ENCODE data around the gene ASIC4.

ASIC4 gene

DNA sequence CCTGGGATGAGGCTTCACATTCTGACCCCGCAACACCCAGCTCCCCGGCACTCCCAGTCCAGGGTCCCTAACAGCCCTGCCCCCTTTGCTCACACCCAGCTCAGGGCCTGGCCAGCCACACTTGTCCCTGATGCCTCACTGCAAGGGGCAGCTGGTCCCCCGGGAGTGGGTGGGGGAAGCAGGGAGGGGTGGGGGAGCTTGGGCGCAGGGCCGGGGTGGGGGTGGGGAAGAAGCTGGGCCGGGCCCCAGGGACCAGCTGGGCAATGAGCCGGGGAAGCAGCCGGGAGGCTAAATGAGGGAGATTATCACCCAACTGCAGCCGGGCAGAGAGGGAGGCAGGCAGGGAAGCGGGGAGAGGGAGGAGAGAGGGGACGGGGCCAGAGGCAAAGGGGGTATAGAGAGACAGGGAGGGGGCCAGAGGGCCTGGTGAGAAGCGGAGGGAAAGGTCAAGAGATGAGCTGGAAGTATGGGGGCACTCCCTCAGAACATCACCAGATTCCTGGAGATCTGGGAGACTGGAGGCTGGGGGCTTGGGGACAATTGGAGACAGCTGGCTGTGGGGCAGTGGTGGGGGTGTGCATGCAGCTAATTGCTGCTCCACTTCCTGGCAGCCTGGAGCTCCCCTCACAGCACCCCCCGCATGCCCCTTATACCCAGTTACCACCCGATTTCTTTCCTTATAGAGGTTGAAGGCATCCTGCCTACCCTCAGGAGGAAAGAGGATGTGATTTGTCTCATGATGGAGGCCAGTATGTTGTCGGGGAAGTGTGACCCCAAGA is 2.5 kb upstream of the ASIC4 start:
- H3K4me3 ChIP-seq (ENCODE audit: low read depth, low read length), result no peak overlapping the region
- TF ChIP-seq CTCF (IDR thresholded peaks at IDR 0.05; ENCODE audit: borderline replicate concordance, insufficient read depth, low read depth, low read length), result no peak

DNA sequence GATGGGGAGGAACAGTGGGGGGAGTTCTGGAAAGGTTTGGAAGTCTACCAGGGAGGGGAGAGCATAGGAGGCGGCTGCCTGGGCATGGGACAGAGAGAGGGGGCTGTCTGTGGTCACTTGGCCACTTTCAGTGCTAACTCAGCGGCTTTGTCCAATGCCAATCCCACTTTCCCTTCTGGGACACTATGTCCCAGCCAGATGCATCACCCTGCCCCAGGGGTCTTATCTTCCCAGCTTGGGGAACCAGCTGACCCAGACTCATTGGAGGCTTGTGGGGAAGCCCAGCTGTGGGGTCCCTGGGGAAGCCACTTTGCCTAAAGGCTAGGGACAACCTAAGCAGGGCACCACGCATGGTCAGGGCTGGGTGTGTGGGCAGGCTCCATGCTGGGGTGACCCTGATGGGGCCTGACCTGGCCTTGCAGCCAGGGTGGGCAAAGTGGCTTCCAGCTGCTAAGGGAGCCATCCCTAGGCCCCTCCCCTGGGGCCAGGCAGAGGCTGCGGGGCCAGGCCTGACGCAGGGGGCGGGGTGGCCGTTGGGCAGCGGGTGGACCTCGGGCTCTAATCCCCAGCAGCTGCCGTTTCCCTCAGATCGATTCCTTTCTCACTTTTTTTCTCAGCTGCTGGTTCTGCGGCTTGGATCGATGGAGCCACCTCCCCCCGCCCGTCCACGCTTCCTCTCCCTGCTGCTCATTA is 1.6 kb upstream of the ASIC4 start:
- H3K4me3 ChIP-seq (ENCODE audit: low read depth, low read length), result no peak overlapping the region
- no peak for TF ChIP-seq CTCF (IDR thresholded peaks at IDR 0.05; ENCODE audit: borderline replicate concordance, insufficient read depth, low read depth, low read length)

DNA sequence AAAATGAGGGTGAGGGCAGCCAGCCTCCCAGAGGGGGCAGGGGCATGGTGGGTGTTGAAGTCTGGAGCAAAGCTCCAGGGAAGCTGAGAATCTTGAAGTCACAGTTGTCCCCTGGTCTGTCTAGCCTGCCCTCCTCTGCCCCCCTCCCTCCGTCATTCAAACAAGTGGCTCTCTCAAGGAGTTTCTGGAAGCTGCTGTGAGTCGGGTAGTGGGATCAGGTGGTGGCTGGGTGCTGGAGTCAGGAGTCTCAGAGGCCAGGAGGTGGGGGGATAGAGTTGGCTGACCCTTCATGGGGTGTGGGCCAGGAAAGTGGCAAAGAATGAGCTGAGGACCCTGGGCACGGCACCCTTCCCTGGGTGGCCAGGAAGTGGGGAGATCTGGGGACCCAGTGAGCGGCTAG is 495 bp upstream of the ASIC4 start:
- TF ChIP-seq CTCF (IDR thresholded peaks at IDR 0.05; ENCODE audit: borderline replicate concordance, insufficient read depth, low read depth, low read length), result no peak
- no peak overlapping the region for H3K4me3 ChIP-seq (ENCODE audit: low read depth, low read length)

- TF ChIP-seq CTCF (IDR thresholded peaks at IDR 0.05; ENCODE audit: borderline replicate concordance, insufficient read depth, low read depth, low read length), result no peak
- no peak overlapping the region for H3K4me3 ChIP-seq (ENCODE audit: low read depth, low read length)
These were observed 554 bp downstream of the ASIC4 start for GRCh38 chr2:219514836-219515235.

DNA sequence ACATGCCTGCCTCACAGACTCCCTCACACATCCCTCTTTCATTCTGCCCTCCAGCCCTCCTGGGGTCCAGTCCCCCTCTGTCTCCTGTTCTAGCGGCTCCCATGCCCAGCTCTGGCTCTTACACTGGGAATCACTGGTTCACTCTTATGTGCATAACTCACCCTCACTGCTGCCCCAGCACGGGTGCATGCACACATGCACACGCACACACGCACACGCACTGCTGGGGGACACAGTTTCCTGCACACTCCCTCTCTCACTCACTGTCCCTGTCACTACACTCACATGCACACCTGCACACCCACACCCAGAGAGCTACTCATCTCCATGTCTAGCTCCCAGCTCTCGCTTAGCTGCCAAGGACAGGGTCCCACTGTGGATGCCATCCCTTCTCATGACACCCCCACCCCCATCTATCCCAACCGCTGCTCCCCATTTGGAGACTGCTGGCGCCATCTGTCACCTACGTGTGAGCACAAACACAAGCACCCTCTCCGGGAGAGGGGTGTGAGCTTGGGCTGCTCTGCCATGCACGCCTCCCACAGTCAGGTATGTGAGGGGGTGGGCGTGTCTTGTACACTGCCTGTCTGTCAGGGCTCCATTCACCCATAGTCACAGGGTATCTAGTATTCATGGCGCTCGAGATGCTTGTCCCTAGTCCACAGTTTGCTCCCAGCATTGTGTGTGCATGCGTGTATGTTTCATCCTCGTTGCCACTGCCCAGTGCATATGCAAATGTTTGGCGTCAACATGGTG is 1.8 kb downstream of the ASIC4 start:
- H3K4me3 ChIP-seq (ENCODE audit: low read depth, low read length), result no peak overlapping the region
- TF ChIP-seq CTCF (IDR thresholded peaks at IDR 0.05; ENCODE audit: borderline replicate concordance, insufficient read depth, low read depth, low read length), result no peak

GRCh38 chr2:219516888-219517287 is 2.6 kb downstream of the ASIC4 start:
- no peak overlapping the region for H3K4me3 ChIP-seq (ENCODE audit: low read depth, low read length)
- TF ChIP-seq CTCF (IDR thresholded peaks at IDR 0.05; ENCODE audit: borderline replicate concordance, insufficient read depth, low read depth, low read length), result no peak

All from GM12875 (cell line).